ENCODE results near the gene ATP11A. TPM values are rescaled to one million over a fixed set of nuclear protein-coding genes. Genes with fewer than 3 reads are reported as not detected.
A peak's percentile ranks its signal among the peaks of the same experiment; 100 is the strongest.

The ATP11A gene
- total RNA-seq, 1 donor from 2014 or later, result 211 TPM

DNA sequence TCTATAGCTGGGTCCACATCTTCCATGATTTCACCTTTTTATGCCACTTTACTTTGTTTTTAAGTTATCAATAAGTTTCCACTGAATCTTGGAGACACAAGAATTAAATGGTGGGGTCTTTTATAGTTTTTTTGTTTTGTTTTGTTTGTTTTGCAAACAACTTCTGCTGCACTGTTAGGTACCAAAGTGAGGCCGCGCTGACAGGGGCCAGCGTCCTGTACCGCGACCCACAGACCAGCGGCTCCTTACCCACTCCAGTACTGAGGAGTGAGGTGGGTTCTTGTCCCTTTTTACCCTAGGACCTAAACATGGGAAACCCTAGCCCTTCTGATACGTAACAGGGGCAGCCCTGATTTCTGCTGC is 203.3 kb downstream of the ATP11A start:
- peaks cover 18% of the 10 kb centered on the region for H3K4me1 Mint-ChIP-seq (ENCODE audit: unreplicated experiment)
- no peaks in the 10 kb centered on the region for H3K9me3 Mint-ChIP-seq (ENCODE audit: unreplicated experiment)
- TF ChIP-seq, protein P1, sequence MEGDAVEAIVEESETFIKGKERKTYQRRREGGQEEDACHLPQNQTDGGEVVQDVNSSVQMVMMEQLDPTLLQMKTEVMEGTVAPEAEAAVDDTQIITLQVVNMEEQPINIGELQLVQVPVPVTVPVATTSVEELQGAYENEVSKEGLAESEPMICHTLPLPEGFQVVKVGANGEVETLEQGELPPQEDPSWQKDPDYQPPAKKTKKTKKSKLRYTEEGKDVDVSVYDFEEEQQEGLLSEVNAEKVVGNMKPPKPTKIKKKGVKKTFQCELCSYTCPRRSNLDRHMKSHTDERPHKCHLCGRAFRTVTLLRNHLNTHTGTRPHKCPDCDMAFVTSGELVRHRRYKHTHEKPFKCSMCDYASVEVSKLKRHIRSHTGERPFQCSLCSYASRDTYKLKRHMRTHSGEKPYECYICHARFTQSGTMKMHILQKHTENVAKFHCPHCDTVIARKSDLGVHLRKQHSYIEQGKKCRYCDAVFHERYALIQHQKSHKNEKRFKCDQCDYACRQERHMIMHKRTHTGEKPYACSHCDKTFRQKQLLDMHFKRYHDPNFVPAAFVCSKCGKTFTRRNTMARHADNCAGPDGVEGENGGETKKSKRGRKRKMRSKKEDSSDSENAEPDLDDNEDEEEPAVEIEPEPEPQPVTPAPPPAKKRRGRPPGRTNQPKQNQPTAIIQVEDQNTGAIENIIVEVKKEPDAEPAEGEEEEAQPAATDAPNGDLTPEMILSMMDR (IDR thresholded peaks at IDR 0.05; ENCODE audit: unreplicated experiment), result no peak
- DNase-seq (ENCODE audit: low spot score), result no peak
- peak overlapping the region; percentile 86 for H3K4me3 Mint-ChIP-seq (ENCODE audit: unreplicated experiment)
- peaks cover 19% of the 10 kb centered on the region for H3K27me3 Mint-ChIP-seq (ENCODE audit: unreplicated experiment)
- H3K36me3 Mint-ChIP-seq (ENCODE audit: low read depth, unreplicated experiment), result no peaks in the 10 kb centered on the region
- H3K27ac Mint-ChIP-seq (ENCODE audit: unreplicated experiment), result peak overlapping the region; percentile 68

DNA sequence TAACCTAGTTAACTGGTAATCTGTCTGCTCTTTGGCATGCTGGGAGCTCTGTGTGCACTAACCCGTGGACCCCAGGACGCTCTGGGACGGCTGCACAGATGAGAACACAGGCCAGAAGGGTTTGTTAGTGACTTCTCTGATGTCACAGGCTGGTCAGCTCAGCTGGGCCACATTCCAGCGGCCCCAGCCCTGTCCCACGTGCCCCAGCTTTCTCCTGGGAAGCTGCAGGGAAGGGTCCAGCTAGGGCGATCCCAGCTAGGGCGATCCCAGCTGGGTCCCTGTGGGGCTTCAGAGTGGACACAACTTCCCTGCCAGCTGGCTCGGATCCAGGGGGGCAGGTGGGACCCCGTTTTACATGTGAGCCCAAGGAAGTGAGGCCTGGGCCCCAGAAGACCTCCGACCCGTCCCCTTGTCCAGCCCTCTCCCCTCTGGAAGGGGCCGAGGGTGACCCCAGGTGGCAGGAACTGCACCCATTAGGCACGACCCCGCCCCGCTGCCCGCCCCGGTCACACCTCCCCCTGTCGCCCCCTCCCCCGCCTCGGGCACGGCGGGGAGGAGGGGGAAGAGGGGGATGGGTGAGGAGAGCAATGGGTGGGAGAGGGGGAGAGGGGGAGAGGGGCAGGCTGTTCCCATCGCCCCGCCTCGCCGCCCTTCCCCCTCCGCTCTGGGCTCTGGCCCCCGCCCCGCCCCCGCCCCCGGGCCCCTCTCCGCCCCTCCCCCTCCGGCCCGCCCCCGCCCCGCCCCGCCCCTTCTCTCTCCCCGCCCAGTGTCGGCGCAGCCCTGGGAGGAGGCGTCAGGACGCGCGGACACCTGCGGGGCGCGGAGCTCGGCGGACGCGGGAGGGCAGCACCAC is 204.0 kb downstream of the ATP11A start:
- peaks cover 19% of the 10 kb centered on the region for H3K27me3 Mint-ChIP-seq (ENCODE audit: unreplicated experiment)
- DNase-seq (ENCODE audit: low spot score), result peak; percentile 59
- H3K27ac Mint-ChIP-seq (ENCODE audit: unreplicated experiment), result peak overlapping the region; percentile 68
- no peaks in the 10 kb centered on the region for H3K36me3 Mint-ChIP-seq (ENCODE audit: low read depth, unreplicated experiment)
- peaks cover 18% of the 10 kb centered on the region for H3K4me1 Mint-ChIP-seq (ENCODE audit: unreplicated experiment)
- H3K9me3 Mint-ChIP-seq (ENCODE audit: unreplicated experiment), result no peaks in the 10 kb centered on the region
- TF ChIP-seq, protein P1 (IDR thresholded peaks at IDR 0.05; ENCODE audit: unreplicated experiment), result no peak
- H3K4me3 Mint-ChIP-seq (ENCODE audit: unreplicated experiment), result peak overlapping the region; percentile 73

DNA sequence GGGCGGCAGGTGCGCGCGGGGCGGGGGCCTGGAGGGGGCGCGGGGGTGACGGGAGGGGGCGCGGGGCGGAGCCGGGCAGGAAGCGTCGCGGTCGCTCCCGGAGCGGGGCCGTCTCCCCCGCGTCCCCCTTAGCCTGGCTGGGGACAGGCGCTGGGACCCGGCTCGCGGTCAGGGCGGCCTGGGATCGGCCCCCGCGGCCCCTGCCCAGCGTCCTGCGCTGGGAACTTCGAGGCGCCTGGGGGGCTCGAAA is 204.5 kb downstream of the ATP11A start:
- Mint-ChIP-seq H3K4me3 (ENCODE audit: unreplicated experiment) (no peak overlapping the region), H3K36me3 (ENCODE audit: low read depth, unreplicated experiment) (no peaks in the 10 kb centered on the region), H3K4me1 (ENCODE audit: unreplicated experiment) (peaks cover 18% of the 10 kb centered on the region), H3K27ac (ENCODE audit: unreplicated experiment) (no peak overlapping the region), H3K27me3 (ENCODE audit: unreplicated experiment) (peaks cover 18% of the 10 kb centered on the region), H3K9me3 (ENCODE audit: unreplicated experiment) (no peaks in the 10 kb centered on the region)
- no peak for DNase-seq (ENCODE audit: low spot score)
- TF ChIP-seq, protein P1 (IDR thresholded peaks at IDR 0.05; ENCODE audit: unreplicated experiment), result no peak

DNA sequence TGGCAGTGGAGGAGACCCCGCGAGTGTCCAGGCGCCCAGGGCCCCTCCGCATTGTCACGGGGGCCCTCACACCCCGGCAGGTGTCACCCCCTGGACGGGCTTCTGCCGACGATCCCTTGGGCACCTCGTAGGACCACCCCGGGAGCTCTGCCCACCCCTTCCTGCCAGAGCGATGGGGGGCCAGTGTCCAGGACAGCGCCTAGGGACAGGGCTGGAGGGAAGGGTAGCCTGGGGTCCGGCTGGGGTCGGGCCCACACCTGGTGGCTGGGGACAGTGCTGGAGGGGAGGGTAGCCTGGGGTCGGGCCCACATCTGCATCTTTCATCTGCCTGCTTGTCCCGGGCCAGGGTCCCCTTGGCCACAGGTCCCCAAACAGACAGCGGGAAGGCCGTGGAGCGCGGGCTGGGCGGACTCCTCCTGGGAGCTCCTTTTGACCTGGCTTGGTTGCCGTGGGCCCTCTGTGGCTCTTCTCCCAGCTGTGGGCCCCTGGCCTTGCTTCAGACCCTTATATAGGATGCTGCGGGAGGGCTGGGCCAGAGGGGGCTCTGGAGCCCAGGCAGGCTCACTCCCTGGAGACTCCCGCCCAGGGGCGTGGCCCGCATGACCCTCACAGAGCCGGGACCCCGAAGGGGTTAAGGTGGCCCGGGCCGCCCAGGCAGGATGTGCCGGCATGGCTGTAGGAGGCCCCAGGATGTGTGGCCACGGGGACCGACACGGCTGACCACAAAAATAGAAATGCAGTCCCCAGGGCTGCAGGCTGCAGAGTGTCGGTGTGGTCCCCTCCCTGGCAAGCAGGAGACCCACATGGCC is 205.0 kb downstream of the ATP11A start:
- H3K36me3 Mint-ChIP-seq (ENCODE audit: low read depth, unreplicated experiment), result peaks cover 2% of the 10 kb centered on the region
- no peak overlapping the region for H3K27ac Mint-ChIP-seq (ENCODE audit: unreplicated experiment)
- TF ChIP-seq, protein P1 (IDR thresholded peaks at IDR 0.05; ENCODE audit: unreplicated experiment), result no peak
- peaks cover 18% of the 10 kb centered on the region for H3K4me1 Mint-ChIP-seq (ENCODE audit: unreplicated experiment)
- DNase-seq (ENCODE audit: low spot score), result peak; percentile 48
- H3K9me3 Mint-ChIP-seq (ENCODE audit: unreplicated experiment), result no peaks in the 10 kb centered on the region
- peak overlapping the region; percentile 42 for H3K4me3 Mint-ChIP-seq (ENCODE audit: unreplicated experiment)
- H3K27me3 Mint-ChIP-seq (ENCODE audit: unreplicated experiment), result peaks cover 15% of the 10 kb centered on the region

All from endothelial cell (in vitro differentiated cells).